IPS DF 6.9 (cell line): ENCODE data around the gene FANCE.
"Not testable (repeated sequence)": the region's sequence is repeated elsewhere in the genome, so short reads cannot be mapped to it uniquely, and the experiment has no call there.

Experiments
- DNase-seq: peaks from one replicate; pipeline ENCODE4 v3.0.0-alpha.2; 2013; ENCODE audit warnings: low read depth, low spot score
- H3K27ac ChIP-seq: one replicate; pipeline ENCODE4 v1.5.1; 2013; ENCODE audit warnings: low read length, control low read depth
- H3K27me3 ChIP-seq: 2 replicates; pipeline ENCODE4 v1.6.1; 2013; ENCODE audit warnings: mild to moderate bottlenecking, low read length; ENCODE audit not compliant: control insufficient read depth, insufficient read depth
- H3K36me3 ChIP-seq: 2 replicates; pipeline ENCODE4 v1.6.1; 2013; ENCODE audit warnings: low read length; ENCODE audit not compliant: control insufficient read depth, insufficient read depth
- H3K4me1 ChIP-seq: 2 replicates; pipeline ENCODE4 v1.6.1; 2013; ENCODE audit warnings: low read length; ENCODE audit not compliant: control insufficient read depth, insufficient read depth
- H3K4me3 ChIP-seq: 2 replicates; pipeline ENCODE4 v1.5.1; 2013; ENCODE audit warnings: mild to moderate bottlenecking, low read length
- H3K9me3 ChIP-seq: 2 replicates; pipeline ENCODE4 v1.6.1; 2013; ENCODE audit warnings: low read length, inconsistent platforms; ENCODE audit not compliant: control insufficient read depth, insufficient read depth
- WGBS: extraction: QIAGEN DNeasy Blood & Tissue Kit; methylation state at CpG from one replicate; pipeline ENCODE4 v1.1.7; 2013; ENCODE audit warnings: mixed read lengths, missing lambda C conversion rate; ENCODE audit not compliant: insufficient read length, insufficient coverage; 5-methylcytosine and 5-hydroxymethylcytosine counted together

FANCE gene

DNA sequence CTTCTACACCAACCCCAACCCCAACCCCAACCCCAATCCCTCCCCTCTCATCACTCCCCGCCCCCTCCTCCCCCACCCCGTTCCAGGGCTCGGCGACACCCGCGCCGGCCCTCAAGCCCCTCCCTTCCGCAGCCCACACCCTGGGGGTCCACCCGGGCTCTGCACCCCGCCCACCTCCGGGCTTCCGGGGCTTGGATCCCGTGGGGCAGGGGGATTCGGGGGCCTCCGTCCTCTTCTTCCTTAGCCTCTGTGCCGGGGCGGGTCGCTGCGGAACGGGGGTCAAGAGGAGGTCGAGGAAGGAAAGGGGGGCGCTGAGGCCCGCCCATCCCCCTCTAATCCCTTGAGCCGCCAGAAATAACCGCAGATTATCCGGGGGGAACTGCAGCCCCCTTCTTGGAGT is 59.9 kb downstream of the FANCE start:
- no peaks in the 10 kb centered on the region for H3K27me3 ChIP-seq

DNA sequence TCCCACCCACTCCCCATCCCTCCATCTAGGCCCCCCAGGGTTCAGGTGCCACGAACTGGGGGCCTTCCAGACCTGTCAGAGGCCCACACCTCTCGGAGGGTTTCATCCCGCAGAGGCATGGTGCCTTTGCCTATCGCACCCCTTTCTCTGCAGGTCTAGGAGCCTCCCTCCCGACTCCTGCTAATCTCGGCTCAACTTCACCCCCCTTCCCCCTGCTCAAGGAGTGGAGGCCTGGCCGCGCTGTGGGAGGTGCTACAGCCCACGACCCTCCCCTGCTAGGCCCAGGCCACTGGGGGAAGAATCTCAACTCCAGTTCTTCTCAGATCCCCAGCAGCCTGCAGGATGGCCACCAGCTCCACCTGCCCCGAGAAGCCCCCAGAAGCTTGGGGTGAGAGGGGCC is 60.6 kb downstream of the FANCE start, which contains the start of gene TULP1:
Gene TULP1 (minus strand): TSS at position 157 of the 400 bp plus-strand sequence. CDS start 38 bp downstream, at position 119.
- Histone ChIP-seq H3K9me3 (no peaks in the 10 kb centered on the region), H3K27me3 (no peaks in the 10 kb centered on the region), H3K36me3 (no peaks in the 10 kb centered on the region), H3K27ac (no peak within 1 kb of the TSS), H3K4me3 (no peak within 1 kb of the TSS), H3K4me1 (peaks cover 3% of the 10 kb centered on the region)
- DNase-seq: no peak
- no CpG with 5 or more reads among the region's 10 CpGs for WGBS

More for the DNA sequence above, 59.9 kb downstream of the FANCE start:
- Histone ChIP-seq H3K4me1 (peaks cover 3% of the 10 kb centered on the region), H3K4me3 (no peak overlapping the region), H3K9me3 (no peaks in the 10 kb centered on the region), H3K27ac (no peak overlapping the region), H3K36me3 (no peaks in the 10 kb centered on the region)
- 100% methylated on average over 1 of the region's 26 CpGs for WGBS
- DNase-seq: no peak

DNA sequence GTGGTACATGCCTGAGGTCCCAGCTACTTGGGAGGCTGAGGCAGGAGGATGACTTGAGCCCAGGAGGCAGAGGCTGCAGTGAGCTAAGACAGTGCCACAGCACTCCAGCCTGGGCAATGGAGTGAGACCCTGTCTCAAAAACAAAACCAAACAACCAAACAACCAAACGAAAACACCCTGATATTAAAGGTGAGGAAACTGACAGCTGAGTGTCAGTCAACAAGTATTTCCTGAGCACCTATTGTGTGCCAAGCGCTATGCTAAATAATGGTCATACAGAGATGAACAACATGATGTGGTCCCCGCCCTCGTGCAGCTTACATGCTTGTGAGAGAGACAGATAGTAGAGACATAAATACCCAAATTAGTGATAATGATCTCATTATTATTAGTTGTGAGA is 62.4 kb downstream of the FANCE start:
- no peak for DNase-seq
- Histone ChIP-seq H3K9me3 (no peaks in the 10 kb centered on the region), H3K27ac (no peak overlapping the region), H3K4me3 (no peak overlapping the region), H3K4me1 (peaks cover 3% of the 10 kb centered on the region), H3K36me3 (no peaks in the 10 kb centered on the region), H3K27me3 (no peaks in the 10 kb centered on the region)
- WGBS: no CpG with 5 or more reads among the region's 4 CpGs

- not testable (repeated sequence) for H3K4me1 ChIP-seq, H3K4me3 ChIP-seq, H3K36me3 ChIP-seq, H3K9me3 ChIP-seq, DNase-seq, H3K27ac ChIP-seq, H3K27me3 ChIP-seq
- no CpG with 5 or more reads among the region's 6 CpGs for WGBS
Measured at GRCh38 chr6:35515939-35516338, 63.8 kb downstream of the FANCE start.
